Epithelial cell of proximal tubule (primary cell): ENCODE measurements around the gene PDE6A. TPM values are rescaled to one million over a fixed set of nuclear protein-coding genes. Genes with fewer than 3 reads are reported as not detected.

Experiments
- DNase-seq: peaks from one replicate; pipeline ENCODE4 v3.0.0-alpha.2; 2011; ENCODE audit warnings: low read depth
- H3K4me3 ChIP-seq: 2 replicates; pipeline ENCODE4 v1.5.1; 2011; ENCODE audit warnings: low read depth, mild to moderate bottlenecking, low read length
- CTCF ChIP-seq: conservative IDR thresholded peaks from 2 replicates; pipeline ENCODE4 v1.5.1; 2012; ENCODE audit warnings: low read depth, mild to moderate bottlenecking, low read length
- total RNA-seq: library from RNA; depleted of rRNA; stranded (reverse); fragments of >200 nt; gene quantifications from 2 replicates; pipeline ENCODE4 v1.2.3, GENCODE V29; 2015

Gene PDE6A
- total RNA-seq, 1 donor from 2014 or later, result not detected

- DNase-seq, result no peak
- no peak overlapping the region for H3K4me3 ChIP-seq
- TF ChIP-seq CTCF, result no peak
These were observed 136.2 kb downstream of the PDE6A start for GRCh38 chr5:149808264-149808982.

Other genes with a start within 250 kb of the PDE6A start
- 0.81 and 1.3 TPM in 2 replicates for gene PPARGC1B, start 214.5 kb downstream of the PDE6A start, total RNA-seq
- 10.3 and 11.9 TPM in 2 replicates for gene SLC26A2, start 16.0 kb upstream of the PDE6A start, total RNA-seq
- gene TIGD6, start 55.9 kb upstream of the PDE6A start, total RNA-seq, result 0.75 and 3.8 TPM in 2 replicates
- 28.4 and 29.1 TPM in 2 replicates for gene HMGXB3, start 55.9 kb upstream of the PDE6A start, total RNA-seq
- gene CSF1R, start 141.8 kb upstream of the PDE6A start, total RNA-seq, result not detected in 2 replicates
- 2.2 and 4.6 TPM in 2 replicates for gene PDGFRB, start 211.1 kb upstream of the PDE6A start, total RNA-seq
- gene CDX1, start 222.0 kb upstream of the PDE6A start, total RNA-seq, result not detected in 2 replicates
- not detected in 2 replicates for gene SLC6A7, start 245.3 kb upstream of the PDE6A start, total RNA-seq